ENCODE data around the gene NR6A1.

NR6A1 gene

DNA sequence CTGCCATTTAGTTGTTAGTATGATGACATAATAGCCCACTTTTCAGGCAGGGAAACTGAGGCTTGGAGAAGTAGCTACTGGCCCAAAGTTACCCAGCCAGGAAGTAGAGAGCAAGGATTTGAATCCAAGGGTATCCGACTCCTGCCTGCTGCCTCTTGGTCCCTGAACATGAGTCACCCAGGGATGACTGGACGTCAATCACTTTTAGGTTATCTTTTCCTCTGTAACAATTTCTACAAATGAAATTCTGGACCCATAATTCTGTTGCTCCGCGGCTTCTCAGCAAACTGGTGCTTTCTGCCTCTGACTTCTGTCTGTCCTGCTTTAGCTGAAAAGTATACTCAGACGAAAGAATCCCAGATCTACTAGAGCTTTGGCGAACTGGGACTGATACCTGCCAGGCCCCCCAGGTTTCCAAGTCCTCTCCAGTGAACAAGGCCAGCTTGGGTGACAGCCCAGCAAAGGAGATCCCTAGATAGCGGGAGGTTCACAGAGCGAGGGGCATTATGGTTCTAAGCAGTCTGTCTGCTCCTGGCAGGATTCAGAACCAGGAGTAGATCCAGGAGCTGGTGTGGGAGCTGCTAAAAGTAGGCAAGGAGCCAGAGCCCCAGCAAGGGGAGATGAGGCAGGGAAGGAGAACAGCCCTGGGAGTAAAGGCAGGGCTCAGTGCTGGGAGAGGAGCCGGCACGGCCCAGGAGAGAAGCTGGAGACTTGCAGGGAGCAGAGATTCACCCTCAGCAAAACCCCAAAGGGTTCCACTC is 26.4 kb upstream of the NR6A1 start:
- DNase-seq, result peak in 2 of 51 donors; percentile 14 to 19

DNA sequence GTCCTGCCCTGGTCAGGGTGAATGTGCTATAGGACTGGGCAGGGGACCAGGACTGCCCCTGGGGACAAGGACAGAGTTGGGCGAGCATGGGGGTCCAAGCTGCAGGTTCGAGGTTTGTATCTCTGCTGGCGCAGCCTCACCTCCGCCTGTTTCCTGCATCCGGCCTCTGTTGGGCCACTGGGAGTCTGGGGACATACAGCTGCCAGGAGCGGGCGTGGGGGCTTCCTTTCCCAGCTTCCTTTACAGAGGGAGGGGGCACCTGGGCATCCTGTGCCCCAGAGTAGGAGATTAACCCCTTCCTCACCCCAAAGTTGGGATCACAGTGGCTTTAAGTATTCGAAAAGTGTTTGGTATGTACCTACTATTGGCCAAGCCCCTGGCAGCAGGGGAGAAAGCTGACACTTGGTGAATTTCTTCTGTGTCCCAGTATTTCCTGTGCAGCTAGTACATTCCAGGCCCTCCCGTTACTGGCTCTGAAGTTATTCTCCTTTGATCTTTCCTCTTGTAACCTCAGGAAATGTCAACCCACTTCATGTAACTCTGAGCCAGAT is 24.8 kb upstream of the NR6A1 start:
- no peak for DNase-seq

DNA sequence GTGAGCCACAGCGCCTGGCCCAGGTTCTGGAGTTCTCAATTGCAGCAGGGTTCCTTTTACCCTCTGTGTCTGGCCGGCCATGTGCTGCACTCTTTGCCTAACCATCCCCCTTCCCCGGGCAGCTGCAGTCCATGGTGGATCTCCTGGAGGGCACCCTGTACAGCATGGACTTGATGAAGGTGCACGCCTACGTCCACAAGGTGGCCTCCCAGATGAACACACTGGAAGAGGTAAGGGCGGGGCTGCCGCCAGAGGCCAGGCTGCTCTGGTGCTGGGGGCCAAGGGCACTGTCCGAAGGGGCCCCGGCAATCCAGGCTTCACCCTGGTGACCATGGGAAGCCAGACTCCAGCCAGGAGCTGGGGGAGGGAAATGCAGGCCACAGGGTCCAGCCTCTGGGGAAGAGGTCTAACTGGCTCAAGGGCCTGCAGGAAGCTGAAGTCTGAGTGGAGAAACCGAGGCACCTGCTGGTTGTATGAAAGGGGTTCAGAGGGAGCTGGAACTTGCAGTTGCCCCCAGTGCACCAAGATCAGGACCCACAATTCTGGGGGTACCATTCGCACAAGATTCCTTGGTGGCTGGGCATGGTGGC is 23.9 kb upstream of the NR6A1 start:
- DNase-seq, result no peak

DNA sequence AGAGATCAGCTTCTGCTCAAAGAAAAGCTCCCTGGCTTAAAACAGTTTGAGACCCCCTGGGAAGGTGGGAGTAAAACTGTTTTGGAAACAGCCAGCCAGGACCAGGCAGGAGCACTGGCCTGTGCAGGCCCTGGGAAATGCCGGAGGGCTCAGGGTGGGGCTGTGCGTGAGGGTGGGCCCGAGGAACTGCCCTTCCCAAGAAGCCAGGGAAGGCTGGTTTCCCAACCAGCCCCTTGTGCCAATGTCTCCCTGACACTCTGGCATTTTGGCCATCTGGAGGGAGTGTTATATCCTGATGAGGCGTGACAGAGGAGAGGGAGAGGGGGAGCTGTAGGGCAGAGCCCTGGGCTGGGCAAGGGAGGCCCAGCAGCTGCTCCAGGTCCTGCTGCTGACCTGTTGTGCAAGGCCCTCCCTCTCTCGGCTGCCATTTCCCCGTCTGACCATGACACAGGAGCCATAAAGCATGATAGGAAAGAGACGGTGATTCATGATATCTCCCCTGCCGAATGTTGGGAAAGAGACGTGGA is 22.0 kb upstream of the NR6A1 start:
- no peak for DNase-seq

DNA sequence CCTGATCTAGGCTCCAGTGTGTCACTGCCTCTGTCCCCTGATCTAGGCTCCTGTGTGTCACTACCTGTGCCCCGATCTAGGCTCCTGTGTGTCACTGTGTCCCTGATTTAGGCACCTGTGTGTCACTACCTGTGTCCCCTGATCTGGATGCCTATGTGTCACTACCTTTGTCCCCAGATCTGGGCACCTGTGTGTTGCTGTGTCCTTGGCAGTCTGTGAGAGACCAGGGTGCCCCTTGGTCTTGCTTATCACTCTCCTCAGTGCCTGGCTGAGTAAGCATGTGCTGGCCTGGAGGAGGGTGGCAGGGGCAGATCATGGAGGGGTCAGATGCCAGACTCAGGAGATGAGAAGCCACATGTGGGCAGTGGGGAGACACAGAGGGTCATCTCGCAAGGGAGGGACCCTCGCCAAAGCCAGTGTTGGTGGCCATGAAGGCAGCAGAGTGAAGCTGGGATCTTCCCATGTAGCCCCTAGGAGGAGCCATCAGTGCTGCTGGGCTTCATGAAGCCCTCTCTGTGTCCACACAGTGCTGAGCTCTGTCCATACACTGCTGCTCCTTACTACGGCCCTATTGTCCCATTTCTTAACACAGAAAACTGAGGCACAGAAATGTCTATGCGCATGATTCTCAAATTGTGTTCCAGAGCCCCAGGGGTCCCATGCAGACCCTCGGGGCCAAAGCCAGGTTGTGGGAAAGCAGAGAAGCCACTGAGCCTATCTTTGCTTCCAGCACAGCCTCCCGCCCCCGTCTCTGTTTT is 21.3 kb upstream of the NR6A1 start:
- DNase-seq, result no peak

DNA sequence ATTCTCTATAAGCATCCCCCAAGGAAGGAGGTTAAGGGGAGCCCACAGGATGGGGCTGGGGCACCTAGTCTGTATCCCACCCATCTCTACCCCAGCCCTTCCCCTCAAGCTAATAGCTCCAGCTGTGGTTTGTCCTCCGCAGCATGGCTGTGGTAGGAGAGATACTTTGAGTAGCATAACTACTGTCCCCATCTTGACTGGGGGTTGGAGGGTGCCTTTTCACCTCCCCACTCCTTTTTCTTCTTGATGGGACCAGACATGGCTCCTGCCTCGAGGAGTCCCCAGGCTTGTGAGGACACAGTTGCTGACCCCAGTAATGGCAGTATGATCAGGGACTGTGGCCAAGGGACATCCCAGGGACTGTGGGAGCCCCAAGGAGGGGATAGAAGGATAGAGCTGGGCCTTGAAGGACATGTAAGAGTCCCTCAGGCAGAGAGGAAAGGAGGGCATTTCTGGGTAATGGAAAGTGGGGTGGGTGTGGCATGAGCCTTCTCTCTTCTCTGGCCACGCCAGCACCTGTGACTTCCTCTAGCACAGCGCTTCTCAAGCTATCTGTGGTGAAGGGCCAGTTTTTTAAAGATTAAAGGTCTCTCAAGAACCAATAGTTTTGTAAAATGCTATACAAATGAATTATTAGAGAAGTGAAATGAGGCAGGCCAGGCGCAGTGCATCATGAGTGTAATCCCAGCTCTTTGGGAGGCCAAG is 19.8 kb upstream of the NR6A1 start:
- no peak for DNase-seq

DNA sequence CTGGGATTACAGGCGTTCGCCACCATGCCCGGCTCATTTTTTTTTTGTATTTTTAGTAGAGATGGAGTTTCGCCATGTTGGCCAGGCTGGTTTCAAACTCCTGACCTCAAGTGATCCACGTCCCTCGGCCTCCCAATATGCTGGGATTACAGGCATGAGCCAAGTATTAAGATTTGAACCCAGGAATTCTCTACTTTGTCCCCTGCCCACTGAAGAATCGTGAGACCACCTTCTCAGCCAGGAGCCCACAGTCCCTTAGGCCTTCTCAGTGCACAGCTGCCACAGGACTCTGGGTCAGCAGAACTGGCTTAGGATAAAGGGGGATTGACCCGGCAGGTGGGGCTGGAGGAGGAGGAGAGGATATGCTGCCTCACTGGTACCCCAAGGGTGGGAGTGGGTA is 19.2 kb upstream of the NR6A1 start:
- DNase-seq, result no peak

DNA sequence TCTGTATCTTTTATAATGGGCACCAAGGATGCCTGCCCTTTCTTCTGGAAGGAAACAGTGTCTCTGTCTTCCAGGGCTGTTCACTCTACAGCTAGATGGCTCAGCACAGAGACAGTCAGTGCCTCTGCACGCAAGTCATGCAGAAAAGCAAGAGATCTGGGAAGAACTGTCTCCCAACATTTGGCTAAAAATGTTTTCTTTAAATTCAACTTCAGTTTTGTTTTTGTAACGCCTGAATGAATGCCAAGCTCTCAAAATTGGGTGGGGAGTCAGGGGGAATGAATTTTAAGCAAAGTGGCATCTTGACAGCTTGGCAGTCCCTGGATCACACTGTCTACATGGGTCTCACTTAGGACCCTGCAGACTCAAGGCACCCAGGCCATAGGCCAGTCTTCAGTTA is 18.4 kb upstream of the NR6A1 start:
- DNase-seq, result no peak

DNA sequence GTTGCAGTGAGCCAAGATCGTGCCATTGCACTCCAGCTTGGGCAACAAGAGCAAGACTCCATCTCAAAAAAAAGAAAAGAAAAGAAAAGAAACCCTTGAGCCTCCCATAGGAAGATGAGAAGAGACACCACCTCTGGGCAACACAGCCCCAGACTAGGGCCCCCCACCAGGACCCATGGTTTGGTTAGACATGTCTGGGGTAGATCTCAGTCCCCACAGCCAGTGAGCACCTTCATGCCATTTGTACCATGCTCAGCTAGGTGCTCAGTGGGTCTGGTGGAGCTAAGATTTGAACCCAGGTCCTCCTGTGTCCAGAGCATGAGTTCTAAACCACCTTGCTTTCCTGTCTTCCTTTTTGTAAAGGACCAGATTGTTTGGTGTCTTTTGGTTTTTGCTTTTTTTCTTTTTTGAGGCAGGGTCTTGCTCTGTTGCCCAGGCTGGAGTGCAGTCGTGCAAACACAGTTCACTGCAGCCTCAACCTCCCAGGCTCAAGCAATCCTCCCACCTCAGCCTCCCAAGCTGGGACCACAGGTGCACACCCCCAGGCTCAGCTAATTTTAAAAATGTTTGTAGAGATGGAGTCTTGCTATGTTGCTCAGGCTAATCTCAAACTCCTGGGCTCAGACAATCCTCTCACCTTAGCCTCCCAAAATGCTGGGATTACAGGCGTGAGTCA is 17.6 kb upstream of the NR6A1 start:
- no peak for DNase-seq

DNA sequence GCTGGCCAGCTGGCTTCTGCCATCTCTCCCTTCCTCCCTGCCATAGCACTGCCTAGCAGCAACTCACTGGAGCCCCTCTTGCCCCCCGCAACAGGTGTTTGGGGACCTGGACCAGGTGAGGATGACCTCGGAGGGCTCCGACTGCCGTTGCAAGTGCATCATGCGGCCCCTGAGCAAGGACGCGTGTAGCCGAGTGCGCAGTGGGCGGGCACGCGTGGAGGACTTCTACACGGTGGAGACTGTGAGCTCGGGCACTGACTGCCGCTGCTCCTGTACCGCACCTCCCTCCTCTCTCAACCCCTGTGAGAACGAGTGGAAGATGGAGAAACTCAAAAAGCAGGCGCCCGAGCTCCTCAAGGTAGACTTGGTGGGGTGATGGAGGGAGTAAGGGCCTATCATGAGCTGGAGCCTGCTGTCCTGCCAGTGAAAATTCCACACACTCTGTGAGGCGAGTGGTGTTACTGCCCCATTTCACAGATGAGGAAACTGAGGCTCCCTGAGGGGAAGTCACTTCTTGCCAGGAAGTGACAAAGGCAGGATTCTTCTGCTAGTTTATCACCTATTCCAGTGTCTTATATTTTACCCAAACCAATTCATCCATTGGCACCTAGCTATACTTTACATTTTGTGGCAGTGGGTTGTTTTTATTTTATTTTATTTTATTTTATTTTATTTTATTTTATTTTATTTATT is 15.9 kb upstream of the NR6A1 start:
- DNase-seq, result no peak

DNA sequence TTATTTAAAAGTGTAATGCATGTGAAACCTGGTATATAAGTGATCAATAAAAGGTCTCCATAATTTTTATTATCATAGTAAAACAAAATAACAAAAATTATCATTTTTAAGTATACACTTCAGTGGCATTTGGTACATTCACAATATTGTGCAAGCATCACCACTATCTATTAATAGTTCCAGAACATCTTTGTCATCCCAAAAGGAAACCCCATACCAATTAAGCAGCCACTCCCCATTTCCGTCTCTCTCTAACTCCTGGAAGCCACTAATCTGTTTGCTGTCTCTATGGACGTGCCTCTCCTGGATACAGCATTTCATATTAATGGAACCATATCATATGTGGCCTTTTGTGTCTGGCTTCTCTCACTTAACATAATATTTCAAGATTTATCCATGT is 13.4 kb upstream of the NR6A1 start:
- DNase-seq, result no peak

DNA sequence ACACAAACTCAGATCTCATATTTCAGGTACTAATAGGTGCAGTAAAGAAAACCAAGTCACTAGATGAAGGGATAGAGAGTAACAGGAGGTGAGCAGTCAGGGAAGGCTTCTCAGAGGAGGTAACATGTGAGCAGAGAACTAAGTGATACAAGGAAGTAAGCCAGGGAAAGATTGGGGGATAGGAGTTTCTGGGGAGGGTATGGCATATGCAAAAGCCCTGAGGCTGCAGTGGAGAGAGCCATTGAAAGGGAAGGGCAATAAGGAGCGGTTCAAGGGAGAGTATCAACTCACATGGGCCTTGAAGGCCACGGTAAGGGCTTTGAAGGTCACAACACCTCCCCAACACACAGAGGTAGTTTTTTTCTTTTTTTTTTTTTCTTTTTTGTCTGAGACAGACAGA is 12.7 kb upstream of the NR6A1 start:
- DNase-seq, result no peak

DNA sequence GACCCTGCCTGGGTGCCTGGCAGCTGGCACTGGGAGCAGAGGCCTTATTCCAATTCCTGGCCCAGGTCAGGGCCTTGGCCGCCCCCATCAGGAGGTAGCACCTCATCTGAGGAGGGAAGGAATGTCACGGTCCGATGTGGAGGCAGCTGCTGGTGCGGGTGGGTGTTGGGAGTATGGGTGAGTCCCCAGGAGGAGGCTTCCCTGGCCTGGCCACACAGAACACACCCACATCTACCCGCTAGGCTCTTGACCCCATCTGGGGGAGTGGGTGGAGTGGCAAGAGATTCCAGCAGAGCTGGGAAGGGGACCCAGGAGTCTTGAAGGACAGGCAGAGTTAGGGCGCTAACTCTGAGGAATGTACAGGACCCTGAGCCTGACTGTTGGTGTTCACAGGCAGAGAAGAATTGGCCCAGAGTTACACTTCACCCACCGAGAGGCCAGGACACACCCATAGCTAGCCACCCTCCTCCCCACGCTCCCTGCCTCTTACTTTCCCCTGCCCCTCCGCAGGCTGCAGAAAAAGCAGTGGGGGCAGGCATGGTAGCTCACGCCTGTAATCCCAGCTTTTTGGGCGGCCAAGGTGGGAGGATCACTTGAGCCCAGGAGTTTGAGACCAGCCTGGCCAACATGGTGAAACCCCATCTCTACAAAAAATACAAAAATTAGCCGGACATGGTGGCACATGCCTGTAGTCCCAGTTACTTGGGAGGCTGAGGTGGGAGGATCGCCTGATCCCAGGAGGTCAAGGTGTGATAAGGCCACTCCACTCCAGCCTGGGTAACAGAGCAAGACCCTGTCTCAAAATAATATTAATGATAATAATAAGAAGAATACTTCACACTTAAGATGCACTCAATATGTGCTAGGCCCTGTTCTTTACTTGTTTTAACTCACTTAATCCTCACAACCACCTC is 11.8 kb upstream of the NR6A1 start:
- no peak for DNase-seq

DNA sequence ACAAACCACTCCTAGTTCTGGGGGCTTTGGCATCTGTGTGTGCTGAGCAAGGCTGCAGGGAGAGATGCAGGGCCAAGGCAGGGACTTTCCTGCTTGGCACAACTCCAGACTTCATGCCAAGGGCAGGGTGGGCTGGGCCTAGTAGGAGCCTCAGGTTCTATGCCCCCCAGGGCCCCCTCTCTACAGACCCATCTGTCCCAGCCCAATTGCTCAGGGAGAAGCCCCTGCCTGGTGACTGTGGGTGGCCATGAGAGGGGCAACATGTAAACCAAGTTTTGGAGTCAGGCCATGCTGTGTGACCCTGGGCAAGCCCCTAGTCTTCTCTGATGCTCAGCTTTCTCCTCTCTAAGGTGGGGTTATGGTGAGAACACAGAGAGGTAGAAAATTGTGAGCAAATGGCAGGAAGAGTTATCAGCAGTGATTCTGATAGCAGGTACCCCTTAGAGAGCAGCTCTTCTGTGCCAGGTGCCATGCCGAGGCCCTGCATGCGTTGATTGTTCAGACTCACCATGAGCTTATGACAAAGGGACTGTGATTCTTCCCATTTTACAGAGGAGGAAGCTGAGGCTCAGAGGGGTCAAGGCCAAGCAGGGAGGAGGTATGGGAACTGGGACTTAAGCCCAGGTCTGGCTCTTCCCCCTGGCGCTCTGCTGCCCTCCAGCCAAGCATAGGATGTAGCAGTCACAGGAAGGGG is 11.0 kb upstream of the NR6A1 start:
- DNase-seq, result no peak

DNA sequence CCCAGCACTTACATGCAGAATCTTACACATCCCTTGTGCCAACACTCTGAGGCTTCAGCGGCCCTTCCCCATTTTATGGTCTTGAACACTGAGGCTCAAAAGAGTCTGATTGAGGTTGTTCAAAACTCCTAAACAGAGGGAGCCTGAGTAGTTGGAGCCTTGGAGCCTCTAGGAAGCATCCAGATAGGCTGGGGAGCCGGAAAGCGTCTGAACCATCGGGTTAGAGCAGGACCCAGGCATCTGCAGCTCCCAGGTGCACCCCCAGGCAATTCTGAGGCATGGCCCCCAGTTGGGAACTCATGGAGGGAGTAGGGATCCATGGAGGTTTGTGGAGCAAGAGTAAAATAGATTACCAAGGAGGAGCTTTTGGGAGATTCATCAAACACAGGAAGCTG is 9.6 kb upstream of the NR6A1 start:
- DNase-seq, result no peak

DNA sequence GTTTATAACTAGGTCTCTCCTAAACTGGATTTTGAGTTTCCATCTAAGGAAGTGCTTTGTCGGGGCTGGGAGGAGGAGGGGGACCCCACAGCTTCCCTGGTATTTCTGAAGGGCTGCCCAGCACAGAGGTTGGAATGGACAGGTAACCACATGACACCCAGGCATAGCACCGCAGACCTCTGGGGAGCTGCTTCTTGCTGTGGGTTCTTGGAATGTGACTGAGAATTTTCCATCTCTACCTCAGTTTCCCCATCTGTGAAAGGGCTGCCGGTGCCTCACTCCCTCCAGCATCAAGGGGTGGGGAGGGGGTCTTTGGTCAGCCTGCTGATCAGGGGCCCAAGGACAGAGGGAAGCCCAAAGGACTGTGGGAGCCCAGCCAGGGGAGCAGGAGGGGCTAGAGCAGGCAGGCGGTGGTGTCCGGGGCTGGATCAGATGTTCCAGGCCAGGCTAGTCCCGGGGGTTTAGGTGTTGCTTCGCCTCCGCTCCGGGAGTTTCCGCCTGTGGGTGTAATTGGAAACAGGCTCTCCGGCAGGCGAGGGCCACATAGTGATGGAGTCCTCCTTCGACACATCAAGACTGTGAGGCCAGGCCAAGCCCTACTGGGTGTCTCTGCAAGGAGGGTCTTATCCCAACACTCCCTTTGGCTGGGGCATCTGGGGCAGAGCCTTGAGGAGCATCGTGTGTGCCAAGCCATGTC is 9.1 kb upstream of the NR6A1 start:
- DNase-seq, result no peak

DNA sequence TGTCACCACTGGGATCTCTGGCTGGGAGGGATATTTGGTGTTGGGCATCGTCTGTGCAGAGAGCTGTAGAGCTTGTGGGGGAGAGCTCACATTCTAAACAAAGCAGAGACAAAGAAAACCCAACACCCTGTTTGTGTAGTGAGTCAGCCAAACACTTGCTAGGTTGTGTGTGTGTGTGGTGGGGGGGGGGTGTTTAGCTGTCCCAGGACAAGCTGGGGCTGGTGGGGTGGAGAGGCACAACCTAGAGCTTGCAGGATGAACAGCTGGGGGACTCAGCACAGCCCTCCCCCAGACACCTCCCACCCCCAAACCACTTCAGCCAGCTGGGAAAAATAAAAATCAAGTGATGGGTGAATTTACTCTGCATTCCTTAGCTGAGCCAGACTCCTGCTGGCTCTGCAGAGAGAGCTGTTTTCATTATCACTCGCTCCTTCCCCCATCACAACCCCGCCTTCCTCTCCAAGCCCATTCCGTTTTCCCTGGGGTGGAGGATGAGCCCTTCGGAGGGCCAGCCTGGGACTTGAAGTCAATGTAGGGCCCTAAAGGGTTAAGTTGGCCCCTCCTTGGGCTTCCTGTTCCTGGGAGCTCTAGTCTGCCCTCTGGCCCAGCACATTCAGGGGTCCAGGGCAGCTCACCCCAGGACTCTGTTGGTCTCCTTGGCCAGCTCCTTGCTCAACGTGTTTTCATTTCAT is 8.4 kb upstream of the NR6A1 start:
- DNase-seq, result no peak

Data from hypothalamus (tissue), 51 donors.